NB4 (cell line): ENCODE results near the gene CIAPIN1.

Experiments used
- POLR2A ChIP-seq: IDR thresholded peaks from 2 replicates; pipeline ENCODE4 v1.6.1; 2011; ENCODE audit warnings: mild to moderate bottlenecking; ENCODE audit not compliant: insufficient read length; ENCODE audit errors: extremely low read depth
- TF ChIP-seq, protein P1 (sequence below): IDR thresholded peaks from one replicate; pipeline ENCODE4 v1.5.1; 2012; ENCODE audit warnings: low read depth, low read length

DNA sequence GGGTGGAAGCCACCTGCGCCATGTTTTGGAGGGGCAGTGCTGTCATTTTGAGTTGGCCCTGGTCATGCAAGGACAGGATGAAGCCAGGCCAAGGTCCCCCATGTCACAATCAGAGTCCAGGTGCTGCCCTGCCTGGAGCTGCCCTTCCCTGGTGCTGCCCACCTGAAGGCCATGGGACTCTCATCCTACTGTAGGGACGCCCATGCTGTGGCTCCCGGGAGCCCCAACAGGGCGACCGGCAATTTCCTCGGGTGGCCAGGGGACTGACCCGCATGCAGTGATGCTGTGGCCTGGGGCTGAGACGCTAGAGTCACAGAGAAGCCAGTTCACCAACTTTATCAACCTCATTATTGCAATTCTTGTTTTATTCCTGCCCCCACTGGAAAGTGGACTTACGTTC, 34.6 kb downstream of the CIAPIN1 start:
- TF ChIP-seq, protein P1, sequence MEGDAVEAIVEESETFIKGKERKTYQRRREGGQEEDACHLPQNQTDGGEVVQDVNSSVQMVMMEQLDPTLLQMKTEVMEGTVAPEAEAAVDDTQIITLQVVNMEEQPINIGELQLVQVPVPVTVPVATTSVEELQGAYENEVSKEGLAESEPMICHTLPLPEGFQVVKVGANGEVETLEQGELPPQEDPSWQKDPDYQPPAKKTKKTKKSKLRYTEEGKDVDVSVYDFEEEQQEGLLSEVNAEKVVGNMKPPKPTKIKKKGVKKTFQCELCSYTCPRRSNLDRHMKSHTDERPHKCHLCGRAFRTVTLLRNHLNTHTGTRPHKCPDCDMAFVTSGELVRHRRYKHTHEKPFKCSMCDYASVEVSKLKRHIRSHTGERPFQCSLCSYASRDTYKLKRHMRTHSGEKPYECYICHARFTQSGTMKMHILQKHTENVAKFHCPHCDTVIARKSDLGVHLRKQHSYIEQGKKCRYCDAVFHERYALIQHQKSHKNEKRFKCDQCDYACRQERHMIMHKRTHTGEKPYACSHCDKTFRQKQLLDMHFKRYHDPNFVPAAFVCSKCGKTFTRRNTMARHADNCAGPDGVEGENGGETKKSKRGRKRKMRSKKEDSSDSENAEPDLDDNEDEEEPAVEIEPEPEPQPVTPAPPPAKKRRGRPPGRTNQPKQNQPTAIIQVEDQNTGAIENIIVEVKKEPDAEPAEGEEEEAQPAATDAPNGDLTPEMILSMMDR, result no peak
- TF ChIP-seq POLR2A, result no peak
